GM21825 (cell line): ENCODE data around the gene SETMAR.

Experiments used
- ATAC-seq: cut with Tn5 transposase; IDR thresholded peaks from one replicate; pipeline ENCODE4 v1.9.1; 2021; ENCODE audit warnings: mild to moderate bottlenecking, moderate library complexity; ENCODE audit not compliant: unreplicated experiment

The SETMAR gene

GRCh38 chr3:4351164-4351855, 48.1 kb downstream of the SETMAR start:
- no peak for ATAC-seq

- no peak for ATAC-seq
These were observed 48.7 kb downstream of the SETMAR start for GRCh38 chr3:4351872-4352271.

- ATAC-seq = no peak
These were observed 52.4 kb downstream of the SETMAR start for GRCh38 chr3:4355401-4356219.

- ATAC-seq = no peak
These were observed 53.0 kb downstream of the SETMAR start for GRCh38 chr3:4356220-4356540.

- no peak for ATAC-seq
These were observed 53.6 kb downstream of the SETMAR start for GRCh38 chr3:4356546-4357410.

GRCh38 chr3:4358273-4358672, 55.1 kb downstream of the SETMAR start:
- no peak for ATAC-seq

- no peak for ATAC-seq
These were observed 56.8 kb downstream of the SETMAR start for GRCh38 chr3:4359805-4360502.

GRCh38 chr3:4360817-4361216, 57.6 kb downstream of the SETMAR start:
- no peak for ATAC-seq

GRCh38 chr3:4362523-4362922, 59.4 kb downstream of the SETMAR start:
- no peak for ATAC-seq
